GM18873 (cell line): ENCODE results near the gene GPAT2.
"Not testable (repeated sequence)": the region's sequence is repeated elsewhere in the genome, so short reads cannot be mapped to it uniquely, and the experiment has no call there.

ENCODE experiments used
- ATAC-seq: cut with Tn5 transposase; IDR thresholded peaks from one replicate; pipeline ENCODE4 v1.9.1; 2021; ENCODE audit warnings: mild to moderate bottlenecking, moderate library complexity, moderate number of reproducible peaks; ENCODE audit not compliant: unreplicated experiment, low FRiP score

Gene GPAT2

GRCh38 chr2:96065954-96066353 lies 31.2 kb upstream of the GPAT2 start:
- ATAC-seq: not testable (repeated sequence)

- no peak for ATAC-seq
Observed at GRCh38 chr2:96065381-96065930, 30.7 kb upstream of the GPAT2 start.

- ATAC-seq: not testable (repeated sequence)
Observed at GRCh38 chr2:96064760-96065159, 30.0 kb upstream of the GPAT2 start.

- not testable (repeated sequence) for ATAC-seq
Observed at GRCh38 chr2:96064047-96064675, 29.4 kb upstream of the GPAT2 start.

GRCh38 chr2:96063116-96063899 lies 28.6 kb upstream of the GPAT2 start:
- not testable (repeated sequence) for ATAC-seq

- not testable (repeated sequence) for ATAC-seq
Observed at GRCh38 chr2:96062483-96062882, 27.8 kb upstream of the GPAT2 start.

GRCh38 chr2:96061901-96062300 lies 27.2 kb upstream of the GPAT2 start:
- ATAC-seq: not testable (repeated sequence)

- ATAC-seq: not testable (repeated sequence)
Observed at GRCh38 chr2:96061197-96061817, 26.6 kb upstream of the GPAT2 start.

- not testable (repeated sequence) for ATAC-seq
Observed at GRCh38 chr2:96060325-96060724, 25.6 kb upstream of the GPAT2 start.

- not testable (repeated sequence) for ATAC-seq
Observed at GRCh38 chr2:96059443-96059842, 24.7 kb upstream of the GPAT2 start.

- not testable (repeated sequence) for ATAC-seq
Observed at GRCh38 chr2:96055830-96056229, 21.1 kb upstream of the GPAT2 start.

GRCh38 chr2:96054537-96054936 lies 19.8 kb upstream of the GPAT2 start:
- not testable (repeated sequence) for ATAC-seq

GRCh38 chr2:96053385-96053784 lies 18.7 kb upstream of the GPAT2 start:
- ATAC-seq: not testable (repeated sequence)

- not testable (repeated sequence) for ATAC-seq
Observed at GRCh38 chr2:96052632-96053031, 17.9 kb upstream of the GPAT2 start.

- not testable (repeated sequence) for ATAC-seq
Observed at GRCh38 chr2:96049917-96050262, 15.2 kb upstream of the GPAT2 start.

- ATAC-seq: not testable (repeated sequence)
Observed at GRCh38 chr2:96049049-96049916, 14.6 kb upstream of the GPAT2 start.

- not testable (repeated sequence) for ATAC-seq
Observed at GRCh38 chr2:96035554-96035953, 838 bp upstream of the GPAT2 start.

GRCh38 chr2:96033997-96034396 lies 719 bp downstream of the GPAT2 start:
- ATAC-seq: not testable (repeated sequence)

- not testable (repeated sequence) for ATAC-seq
Observed at GRCh38 chr2:96027725-96028325, 6.9 kb downstream of the GPAT2 start.

GRCh38 chr2:96025755-96026154 lies 9.0 kb downstream of the GPAT2 start:
- ATAC-seq: not testable (repeated sequence)
